Measurements from ENCODE around the gene SLC39A11.

The SLC39A11 gene

DNA sequence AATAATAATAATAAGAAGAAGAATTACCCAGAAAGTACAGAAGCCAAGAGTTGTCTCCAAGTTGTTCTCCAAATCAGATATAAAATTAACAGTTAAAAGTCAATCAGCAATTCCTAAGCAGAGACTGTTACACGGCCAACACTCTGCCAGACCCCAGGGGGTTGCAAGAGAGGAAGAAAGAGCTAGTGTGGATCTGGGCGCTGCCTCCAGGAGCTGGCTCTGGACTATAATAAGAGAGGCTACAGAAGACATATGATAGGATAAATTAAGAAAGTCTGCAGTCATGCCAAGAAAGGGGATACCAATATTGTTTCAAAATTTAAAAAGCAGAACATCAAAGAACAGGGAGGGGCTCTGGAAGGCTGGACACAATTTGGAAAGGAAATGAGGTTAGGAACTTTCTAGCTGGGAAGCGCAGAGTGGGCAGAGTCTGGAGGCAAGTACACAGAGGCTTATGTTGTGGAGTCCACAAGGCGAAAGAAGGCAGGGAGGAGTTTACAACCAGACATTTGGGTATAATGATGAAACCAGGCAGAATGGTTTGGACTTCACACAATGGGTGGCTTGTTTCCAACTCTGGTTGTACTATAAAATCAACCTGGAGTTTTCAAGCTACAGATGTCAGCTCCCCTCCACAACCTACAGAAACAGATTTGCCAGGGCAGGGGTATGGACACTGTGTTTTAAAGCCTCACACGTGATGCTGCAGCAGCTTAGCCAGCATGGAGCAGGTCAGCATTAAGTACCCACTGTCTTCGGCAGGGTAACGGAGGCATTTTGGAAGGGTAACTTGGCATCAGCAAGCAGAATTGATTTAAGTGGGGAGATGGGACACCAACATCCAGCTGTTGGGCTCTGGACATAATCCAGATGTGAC, 49.4 kb downstream of the SLC39A11 start:
- no peak for DNase-seq (ENCODE audit: low spot score)

DNA sequence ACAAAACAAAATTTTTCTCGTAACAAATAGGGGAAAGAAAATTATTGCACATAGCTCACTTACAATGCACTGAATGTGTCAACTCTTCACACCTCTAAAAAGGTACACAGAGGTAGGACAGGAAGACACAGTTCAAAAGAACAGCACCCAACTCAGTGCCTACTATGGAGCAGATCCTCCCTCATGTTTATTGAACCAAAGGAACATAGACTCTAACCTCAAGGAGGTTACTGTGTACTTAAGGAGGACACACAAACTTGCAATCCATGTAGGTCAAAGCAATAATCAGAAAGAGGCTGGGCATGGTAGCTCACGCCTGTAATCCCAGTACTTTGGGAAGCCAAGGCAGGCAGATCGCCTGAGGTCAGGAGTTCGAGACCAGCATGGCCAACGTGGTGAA, 50.3 kb downstream of the SLC39A11 start:
- DNase-seq (ENCODE audit: low spot score) = no peak

DNA sequence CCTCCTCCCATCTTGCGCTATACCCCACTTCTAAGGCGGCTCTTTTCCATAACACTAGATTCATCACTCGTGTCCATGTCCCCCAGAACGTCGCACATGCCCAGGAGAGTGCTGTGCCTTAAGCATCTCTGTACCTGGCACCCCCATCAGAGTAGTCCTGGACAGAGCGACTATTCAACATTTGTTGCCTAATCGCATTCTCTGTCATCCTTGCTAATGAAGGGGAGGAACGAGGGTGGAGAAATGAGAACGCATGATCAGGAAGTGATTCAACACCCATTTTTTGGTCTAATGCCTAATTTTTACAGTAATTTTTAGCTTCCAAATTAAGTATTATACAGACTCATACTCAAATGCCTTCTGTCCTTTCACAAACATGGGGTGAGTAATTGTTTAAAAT, 53.2 kb downstream of the SLC39A11 start:
- DNase-seq (ENCODE audit: low spot score) = no peak

DNA sequence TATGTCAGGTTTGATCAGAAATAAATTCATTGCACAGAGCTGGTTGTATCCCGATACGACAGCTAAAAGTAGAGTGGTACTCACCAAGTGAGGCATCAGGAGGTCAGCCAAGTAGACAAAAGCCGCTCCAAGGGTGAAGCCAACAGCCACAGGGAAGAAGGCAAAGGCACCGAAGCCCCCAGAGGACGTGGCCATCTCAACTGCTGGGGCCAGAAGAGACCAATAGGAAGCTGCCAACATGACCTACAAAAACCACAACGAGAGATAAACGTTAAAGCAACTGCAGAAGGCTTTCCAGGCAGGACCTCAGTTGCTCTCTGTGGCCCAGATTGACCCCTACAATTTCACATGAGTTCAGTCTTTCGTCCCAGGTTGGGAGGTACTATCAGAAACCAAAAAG, 61.0 kb downstream of the SLC39A11 start:
- no peak for DNase-seq (ENCODE audit: low spot score)

DNA sequence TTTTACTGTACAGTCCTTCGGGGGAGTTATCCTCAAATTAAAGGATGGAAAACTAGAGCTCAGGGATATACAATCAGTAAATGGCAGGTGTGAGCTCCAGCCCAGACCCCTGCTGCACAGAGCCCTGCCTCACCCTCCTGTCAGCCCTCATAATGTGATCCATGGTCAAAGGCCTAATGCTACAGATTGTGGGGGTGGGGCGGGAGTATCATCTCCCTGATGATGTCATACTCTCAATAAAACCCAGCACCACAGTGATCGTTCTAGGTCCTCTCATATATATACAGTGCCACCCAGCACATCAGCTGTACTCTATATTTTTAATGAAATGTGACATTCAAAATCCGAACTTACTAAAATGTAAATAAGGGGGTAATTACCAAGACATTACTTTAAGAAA, 61.5 kb downstream of the SLC39A11 start:
- no peak for DNase-seq (ENCODE audit: low spot score)

DNA sequence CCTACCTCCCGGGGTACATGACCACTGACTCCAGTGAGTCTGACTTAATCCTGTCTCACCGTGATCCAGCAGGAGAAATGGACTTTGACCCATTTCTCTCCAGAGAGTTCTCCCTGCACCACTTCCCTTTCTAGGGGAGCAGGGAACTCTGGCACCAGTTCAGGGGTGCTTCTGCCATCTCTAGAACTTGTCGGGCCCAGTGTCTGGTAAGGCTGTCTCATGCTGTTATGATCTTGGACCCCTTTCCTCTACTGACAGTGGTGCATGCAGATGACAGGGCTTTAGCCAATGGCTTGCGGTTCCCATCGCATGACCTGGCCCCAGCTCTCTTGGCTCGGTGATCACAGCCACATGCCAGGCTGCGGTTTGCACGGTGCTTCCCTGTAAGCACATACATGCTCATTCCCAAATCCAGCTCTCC, 62.0 kb downstream of the SLC39A11 start:
- no peak for DNase-seq (ENCODE audit: low spot score)

DNA sequence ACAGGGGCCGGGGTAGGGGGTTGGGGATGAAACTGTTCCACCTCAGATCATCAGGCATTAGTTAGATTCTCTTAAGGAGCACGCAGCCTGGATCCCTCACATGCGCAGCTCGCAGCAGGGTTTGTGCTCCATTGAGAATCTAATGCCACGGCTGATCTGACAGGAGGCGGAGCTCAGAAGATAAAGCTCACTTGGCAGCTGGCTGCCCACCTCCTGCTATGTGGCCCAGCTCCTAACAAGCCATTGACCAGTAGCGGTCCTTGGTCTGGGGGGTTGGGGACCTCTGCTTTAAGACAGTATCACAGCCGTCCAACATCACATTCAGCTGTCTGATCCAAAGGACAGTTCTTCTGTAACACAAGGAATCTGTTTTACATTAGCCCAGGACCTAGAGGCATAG, 62.5 kb downstream of the SLC39A11 start:
- no peak for DNase-seq (ENCODE audit: low spot score)

DNA sequence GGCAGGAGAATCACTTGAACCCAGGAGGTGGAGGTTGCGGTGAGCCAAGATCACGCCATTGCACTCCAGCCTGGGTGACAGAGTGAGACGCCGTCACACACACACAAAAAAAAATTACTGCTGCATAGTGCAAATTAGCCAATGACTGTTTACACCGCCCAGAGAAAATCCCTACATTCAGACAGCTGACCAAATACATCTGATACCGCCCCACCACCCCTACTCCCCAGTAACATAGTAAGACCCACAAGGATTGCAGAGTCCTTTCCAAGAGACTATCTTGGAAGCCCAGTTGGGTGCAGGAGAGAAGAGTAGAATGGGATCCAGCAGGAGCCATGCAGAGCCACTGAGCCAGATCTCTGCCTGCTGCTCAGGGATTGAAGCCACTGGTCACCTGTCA, 63.5 kb downstream of the SLC39A11 start:
- no peak for DNase-seq (ENCODE audit: low spot score)

DNA sequence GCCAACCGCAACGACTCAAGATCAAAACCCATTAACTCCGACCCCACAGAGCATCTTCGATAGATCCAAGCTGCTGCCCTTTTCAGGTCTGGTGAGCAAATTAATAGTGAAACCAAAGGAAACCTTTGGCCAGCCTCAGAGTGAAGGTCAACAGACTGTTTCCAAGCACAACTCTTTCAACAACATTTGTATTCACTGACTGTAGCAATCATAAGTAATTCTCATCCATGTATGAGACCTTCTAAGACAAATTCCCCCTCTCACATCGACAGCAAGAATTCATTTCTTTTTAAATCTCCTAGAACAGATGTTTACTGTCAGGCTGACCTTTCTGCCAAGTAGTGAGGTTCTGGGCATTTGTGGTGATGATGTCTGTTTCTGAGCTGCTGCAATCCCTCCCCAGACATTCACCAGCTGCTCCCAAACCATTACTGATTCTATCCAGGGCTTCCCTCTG, 64.2 kb downstream of the SLC39A11 start:
- DNase-seq (ENCODE audit: low spot score) = no peak

DNA sequence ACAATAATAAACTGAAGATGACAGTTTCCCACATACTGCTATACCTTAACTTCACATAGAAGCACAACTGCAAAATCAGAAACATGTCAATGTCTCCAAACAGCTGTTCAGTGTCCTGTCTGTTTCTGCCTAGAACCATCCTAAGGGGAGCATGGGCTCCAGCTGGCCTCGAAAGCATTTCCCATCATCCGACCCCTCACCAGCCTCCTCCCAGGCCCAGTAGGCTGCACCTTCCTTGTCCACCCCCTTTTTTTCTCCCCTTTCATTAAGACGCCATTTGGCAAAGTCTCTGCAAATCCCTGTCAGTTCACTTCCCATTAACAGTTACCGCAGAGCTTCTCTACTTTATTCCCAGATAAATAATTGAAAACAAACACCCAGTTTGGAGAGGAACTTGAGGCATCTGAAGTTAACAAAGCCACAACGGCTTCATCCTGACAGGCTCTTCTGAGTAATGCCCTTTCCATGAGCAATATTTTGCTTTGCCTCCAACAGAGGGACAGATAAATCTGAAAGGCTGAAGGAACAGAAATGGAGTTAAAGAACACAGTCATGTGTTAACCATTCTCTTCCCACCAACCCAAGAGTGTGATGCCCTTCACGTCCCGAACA, 65.3 kb downstream of the SLC39A11 start:
- no peak for DNase-seq (ENCODE audit: low spot score)

DNA sequence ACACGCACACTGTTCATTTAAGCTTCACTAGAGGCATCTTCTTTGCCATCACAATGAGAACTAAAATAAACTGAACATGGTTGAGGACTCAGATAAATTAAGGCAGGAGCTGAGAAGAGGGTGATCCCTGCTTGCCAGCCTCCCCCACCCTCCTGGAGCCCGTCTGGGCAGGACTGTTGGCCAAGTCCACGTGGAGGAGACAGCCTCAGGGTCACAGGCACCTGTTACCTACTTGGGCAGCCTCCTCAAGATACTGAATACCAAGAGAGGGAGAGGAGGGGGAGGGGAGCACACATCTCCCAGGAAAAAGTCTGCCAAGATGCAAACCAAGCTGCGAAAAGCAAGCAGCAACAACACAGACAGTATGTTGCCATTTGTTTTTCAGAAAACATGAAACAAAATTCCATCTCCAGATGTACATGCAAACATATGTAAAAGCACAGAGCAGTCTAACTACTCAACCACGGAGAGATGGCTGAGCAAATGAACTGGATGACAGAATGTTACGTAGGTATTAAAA, 67.4 kb downstream of the SLC39A11 start:
- DNase-seq (ENCODE audit: low spot score) = no peak

DNA sequence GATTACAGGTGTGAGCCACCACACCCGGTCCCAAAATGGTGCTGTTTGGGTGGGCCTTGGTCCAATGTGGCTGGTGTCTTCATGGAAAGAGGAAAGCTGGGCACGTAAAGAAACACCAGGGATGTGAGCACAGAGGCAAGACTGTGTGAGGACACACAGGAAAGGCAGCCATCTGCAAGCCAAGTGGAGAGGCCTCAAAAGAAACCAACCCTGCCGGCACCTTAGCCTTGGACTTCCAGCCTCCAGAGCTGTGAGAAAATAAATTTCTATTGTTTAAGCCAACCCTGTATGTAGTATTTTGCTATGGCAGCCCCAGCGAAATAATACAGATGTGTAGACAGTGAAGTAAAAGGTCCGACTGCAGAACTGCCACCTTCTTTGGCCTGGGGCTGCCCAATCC, 68.7 kb downstream of the SLC39A11 start:
- DNase-seq (ENCODE audit: low spot score) = no peak

DNA sequence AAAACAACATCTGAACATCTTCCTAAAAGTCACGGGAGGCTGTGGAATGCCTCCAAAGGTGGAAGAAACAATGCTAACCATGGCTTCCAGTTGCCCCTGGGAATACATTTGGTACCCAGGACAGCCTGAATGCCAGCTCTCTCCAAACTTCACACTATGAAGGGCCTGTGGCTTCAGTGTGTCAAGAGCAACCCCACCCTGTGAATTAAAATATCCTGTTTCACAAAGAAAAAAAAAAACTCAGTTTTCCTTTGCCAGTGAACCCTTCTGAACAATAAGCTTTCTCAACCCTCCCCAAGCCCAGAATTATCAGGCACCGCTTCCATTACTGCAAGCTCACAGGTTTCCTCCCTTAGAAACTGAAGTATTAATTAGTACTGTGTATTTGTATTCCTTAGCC, 69.8 kb downstream of the SLC39A11 start:
- DNase-seq (ENCODE audit: low spot score) = no peak

DNA sequence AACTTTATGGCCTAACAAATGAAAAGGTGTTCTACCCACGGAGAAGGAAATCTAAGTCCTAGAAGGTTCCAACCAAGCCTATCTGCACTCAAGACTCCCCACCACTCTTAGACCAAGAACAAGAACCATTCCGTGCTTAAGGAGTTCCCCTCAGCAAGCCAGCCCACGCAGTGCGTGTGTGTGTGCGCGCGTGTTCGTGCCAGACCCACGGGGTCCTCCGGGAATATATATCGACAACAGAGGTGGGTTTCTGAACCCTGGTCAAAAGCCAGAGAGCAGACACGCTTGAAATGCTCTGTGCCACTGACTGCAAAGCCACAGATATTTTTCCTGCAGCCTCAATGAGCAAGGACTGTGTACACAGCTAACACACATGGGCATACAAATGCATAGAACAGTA, 70.7 kb downstream of the SLC39A11 start:
- DNase-seq (ENCODE audit: low spot score) = no peak

DNA sequence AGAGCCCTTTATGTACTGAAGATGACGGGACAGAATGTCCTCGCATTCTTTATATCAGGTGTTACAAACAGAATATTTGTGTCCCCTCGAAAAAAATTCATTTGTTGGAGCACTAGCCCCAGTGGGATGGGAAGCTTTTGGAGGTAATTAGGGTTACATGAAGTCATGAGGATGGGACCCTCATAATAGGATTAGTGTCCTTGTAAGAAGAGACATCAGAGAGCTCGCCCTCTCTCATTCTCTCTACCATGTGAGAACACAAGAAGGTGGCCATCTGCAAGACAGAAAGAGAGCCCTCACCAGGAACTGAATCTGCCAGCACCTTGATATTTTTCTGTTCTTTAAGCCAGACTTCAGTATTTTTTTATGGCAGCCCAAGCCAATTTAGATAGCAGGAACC, 72.4 kb downstream of the SLC39A11 start:
- no peak for DNase-seq (ENCODE audit: low spot score)

DNA sequence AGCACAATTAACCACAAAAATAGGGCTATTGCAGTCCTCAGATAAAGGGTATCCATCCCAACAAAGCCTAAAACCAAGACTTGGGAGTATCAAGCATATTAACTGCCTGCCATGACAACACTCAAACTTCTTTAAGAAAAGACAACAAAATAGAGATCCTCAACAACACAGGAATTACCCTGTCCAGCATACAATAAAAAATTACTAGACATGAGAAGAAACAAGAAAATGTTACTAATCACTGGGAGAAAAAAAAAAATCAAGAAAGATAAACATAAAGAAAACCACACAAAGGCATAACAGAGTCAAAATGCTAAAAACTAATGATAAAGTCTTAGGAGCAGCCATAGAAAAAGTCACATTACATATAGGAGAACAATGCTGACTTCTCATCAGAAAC, 73.9 kb downstream of the SLC39A11 start:
- DNase-seq (ENCODE audit: low spot score) = no peak

DNA sequence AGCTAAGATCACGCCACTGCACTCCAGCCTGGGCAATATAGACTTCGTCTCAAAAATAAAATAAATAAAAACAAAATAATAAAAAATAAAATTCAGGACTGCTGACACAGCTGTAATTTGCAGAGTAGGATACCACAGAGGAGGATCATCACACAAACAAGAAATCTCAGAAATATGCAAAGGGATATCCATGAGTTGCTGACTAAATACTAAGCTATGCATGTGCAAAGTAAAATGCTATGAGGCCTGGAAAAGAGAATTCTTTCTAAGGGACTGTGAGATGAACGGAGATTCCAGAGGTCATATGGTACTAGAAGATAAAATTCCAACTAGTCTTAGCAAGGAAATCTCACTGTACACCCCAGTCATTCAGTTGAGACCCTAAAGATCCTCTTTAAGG, 74.8 kb downstream of the SLC39A11 start:
- DNase-seq (ENCODE audit: low spot score) = no peak

DNA sequence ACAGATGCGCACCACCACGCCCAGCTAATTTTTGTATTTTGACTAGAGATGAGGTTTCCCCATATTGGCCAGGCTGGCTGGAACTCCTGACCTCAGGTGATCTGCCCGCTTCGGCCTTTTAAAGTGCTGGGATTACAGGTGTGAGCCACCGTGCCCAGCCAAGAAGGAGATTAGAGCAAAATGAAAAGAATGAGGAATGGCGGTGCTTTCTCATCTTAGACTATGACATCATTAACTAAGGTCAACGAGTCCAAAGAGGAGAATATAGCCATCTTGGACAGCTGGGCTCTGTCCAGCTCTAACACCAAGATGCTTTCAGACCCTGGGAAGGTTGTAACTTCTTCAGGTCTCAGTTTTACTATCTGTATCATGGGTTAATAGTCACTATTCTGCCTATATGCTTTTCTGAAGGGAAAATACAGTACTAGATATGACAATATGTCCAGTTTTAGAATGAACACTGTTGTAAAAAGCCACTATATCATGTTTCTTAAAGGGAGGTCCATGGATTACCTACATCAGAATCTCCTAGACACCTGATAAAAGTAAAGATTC, 76.7 kb downstream of the SLC39A11 start:
- DNase-seq (ENCODE audit: low spot score) = no peak

DNA sequence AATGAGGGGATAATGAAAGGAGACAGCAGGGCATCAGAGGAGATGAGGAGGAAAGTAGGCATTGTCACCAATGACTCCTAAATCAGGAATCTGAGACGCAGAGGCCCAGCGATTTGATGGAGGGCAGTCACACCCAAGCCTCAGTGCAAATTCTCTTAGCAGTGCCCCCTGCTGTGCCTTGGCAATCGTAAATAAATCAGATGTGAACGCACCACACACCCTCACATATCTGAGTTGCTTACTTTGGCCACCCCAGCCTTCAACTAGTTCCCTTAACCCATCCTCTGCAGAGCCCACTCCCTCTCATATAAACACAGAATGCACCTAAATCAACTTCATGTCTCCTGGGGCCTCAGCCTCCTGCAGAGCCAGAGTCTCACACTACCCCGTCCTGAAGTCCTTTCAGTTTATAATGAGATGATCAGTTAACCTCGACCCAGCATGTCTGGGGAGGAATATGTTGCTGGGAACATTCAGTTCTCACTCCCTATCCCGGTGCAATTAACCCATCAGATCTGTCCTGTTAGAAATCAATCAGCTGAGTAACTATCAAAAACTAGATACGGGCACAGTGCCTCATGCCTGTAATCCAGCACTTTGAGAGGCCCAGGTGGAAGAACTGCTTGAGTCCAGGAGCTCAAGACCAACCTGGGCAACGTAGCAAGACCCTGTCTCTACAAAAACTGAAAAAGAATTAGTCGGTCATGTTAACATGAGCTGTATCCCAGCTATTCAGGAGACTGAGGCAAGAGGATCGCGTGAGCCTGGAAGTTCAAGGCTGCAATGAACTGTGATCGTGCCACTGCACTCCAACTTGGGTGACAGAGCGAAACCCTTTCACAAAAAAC, 78.4 kb downstream of the SLC39A11 start:
- no peak for DNase-seq (ENCODE audit: low spot score)

DNA sequence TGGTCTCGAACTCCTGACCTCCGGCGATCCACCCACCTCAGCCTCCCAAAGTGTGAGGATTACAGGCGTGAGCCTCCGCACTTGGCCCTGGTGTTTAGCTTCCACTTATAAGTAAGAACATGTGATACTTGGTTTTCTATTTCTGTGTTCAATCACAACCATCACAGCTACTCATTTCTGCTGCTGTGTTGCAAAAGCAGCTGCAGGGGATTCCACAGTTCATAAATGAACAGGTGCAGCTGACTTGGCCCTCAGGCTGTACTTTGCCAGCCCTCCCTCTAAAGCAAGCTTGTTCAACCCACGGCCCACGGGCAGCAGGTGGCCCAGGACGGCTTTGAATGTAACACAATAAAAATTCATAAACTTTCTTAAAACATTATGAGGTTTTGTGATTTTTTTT, 79.2 kb downstream of the SLC39A11 start:
- DNase-seq (ENCODE audit: low spot score) = no peak

DNA sequence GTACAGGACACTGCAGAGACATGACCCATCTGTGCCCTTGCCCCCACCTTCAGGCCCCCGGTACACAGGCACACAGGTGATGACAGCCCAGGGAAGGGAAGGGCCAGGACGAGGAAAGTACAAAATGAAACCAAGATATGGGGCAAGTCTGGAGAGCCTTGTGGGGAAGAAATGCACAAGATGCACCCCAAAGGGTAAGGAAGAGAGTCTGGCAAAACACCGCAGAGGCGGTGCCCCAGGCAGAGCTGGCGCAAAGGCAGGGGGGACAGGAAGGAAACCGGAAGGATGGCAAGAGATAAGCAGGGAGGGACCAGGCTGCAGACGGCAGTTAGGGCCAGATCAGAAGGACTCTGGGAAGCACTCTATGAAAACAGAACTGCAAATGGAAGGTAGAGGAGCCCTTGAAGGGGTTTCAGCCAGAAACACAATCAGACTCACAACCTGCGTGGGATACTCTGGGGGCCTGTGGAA, 81.4 kb downstream of the SLC39A11 start:
- DNase-seq (ENCODE audit: low spot score) = peak; percentile 69

DNA sequence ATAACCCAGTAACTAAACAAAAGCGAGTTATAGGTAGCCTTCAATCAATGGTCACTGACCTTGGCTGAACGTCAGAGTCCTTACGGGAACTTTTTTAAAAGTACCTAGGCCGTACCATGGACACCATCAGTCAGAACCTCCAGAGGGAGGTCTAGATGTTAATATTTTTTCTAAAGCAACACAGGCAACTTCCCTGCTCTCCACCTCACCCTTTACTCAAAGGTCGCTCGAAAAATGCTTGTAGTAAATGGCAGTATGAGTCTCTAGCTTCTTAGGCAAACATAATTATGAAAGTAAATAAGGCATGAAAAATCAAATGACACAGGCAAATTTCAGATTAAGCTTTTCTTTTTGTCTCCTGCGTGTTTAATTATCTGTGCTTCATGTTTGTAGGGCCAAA, 82.1 kb downstream of the SLC39A11 start:
- no peak for DNase-seq (ENCODE audit: low spot score)

All from hematopoietic multipotent progenitor cell treated with erythropoietin and hydrocortisone succinate and interleukin-3 and kit ligand, for 15 days (in vitro differentiated cells).